OCI-LY1 (cell line): ENCODE data around the gene HRH4.

ENCODE experiments used
- H2AFZ ChIP-seq: fragments of 200-600 bp; sonication (generic), shearing (Covaris generic); 2 replicates; pipeline ENCODE4 v1.6.0; 2014; ENCODE audit warnings: antibody characterized with exemption, mild to moderate bottlenecking, low read length
- H3F3A ChIP-seq: fragments of 200-600 bp; sonication (generic), shearing (Covaris generic); 2 replicates; pipeline ENCODE4 v1.6.0; 2014; ENCODE audit warnings: mild to moderate bottlenecking, antibody characterized with exemption, low read length, moderate library complexity; ENCODE audit not compliant: insufficient read depth
- H3K27ac ChIP-seq: fragments of 200-600 bp; sonication (generic); 2 replicates; pipeline ENCODE4 v1.5.1; 2014; ENCODE audit warnings: low read length, mixed run types, mild to moderate bottlenecking, low read depth; ENCODE audit not compliant: poor library complexity, severe bottlenecking
- H3K27me3 ChIP-seq: fragments of 200-600 bp; sonication (generic); 2 replicates; pipeline ENCODE4 v1.6.0; 2014; ENCODE audit warnings: antibody characterized with exemption, mild to moderate bottlenecking, low read length, moderate library complexity; ENCODE audit not compliant: insufficient read depth
- H3K36me3 ChIP-seq: fragments of 200-600 bp; sonication (generic); 2 replicates; pipeline ENCODE4 v1.6.1; 2014; ENCODE audit warnings: mild to moderate bottlenecking, antibody characterized with exemption, low read length, moderate library complexity, mixed read lengths; ENCODE audit not compliant: insufficient read depth
- H3K4me1 ChIP-seq: fragments of 200-600 bp; sonication (generic); 2 replicates; pipeline ENCODE4 v1.5.1; 2014; ENCODE audit warnings: mild to moderate bottlenecking, low read length, moderate library complexity; ENCODE audit not compliant: insufficient read depth, severe bottlenecking
- H3K4me2 ChIP-seq: fragments of 200-600 bp; sonication (generic), shearing (Covaris generic); 2 replicates; pipeline ENCODE4 v1.6.1; 2014; ENCODE audit warnings: low read length
- H3K4me3 ChIP-seq: fragments of 200-600 bp; sonication (generic); 2 replicates; pipeline ENCODE4 v1.5.1; 2014; ENCODE audit warnings: low read length, low read depth, mild to moderate bottlenecking, mixed read lengths; ENCODE audit not compliant: poor library complexity, severe bottlenecking
- H3K79me2 ChIP-seq: fragments of 200-600 bp; shearing (Covaris generic); 2 replicates; pipeline ENCODE4 v1.6.1; 2016; ENCODE audit warnings: mixed run types, low read length, mixed read lengths; ENCODE audit not compliant: insufficient read depth
- H3K9ac ChIP-seq: fragments of 200-600 bp; sonication (generic), shearing (Covaris generic); 2 replicates; pipeline ENCODE4 v1.6.1; 2014; ENCODE audit warnings: mild to moderate bottlenecking, low read length, mixed read lengths
- H3K9me2 ChIP-seq: fragments of 200-600 bp; sonication (generic), shearing (Covaris generic); 2 replicates; pipeline ENCODE4 v1.6.1; 2014; ENCODE audit warnings: low read depth, mild to moderate bottlenecking, low read length, mixed read lengths
- H3K9me3 ChIP-seq: fragments of 200-600 bp; shearing (Covaris generic); 2 replicates; pipeline ENCODE4 v1.6.1; 2014; ENCODE audit warnings: low read length, mixed read lengths
- H4K20me1 ChIP-seq: fragments of 200-600 bp; sonication (generic), shearing (Covaris generic); 2 replicates; pipeline ENCODE4 v1.6.0; 2016; ENCODE audit warnings: mild to moderate bottlenecking, low read length; ENCODE audit not compliant: insufficient read depth
- CTCF ChIP-seq: fragments of 200-600 bp; sonication (generic), shearing (Covaris generic); IDR thresholded peaks from 2 replicates; pipeline ENCODE4 v1.5.1; 2017; ENCODE audit warnings: mild to moderate bottlenecking, antibody characterized with exemption, low read length, moderate library complexity, mixed read lengths
- EZH2 ChIP-seq: fragments of 200-600 bp; sonication (generic), shearing (Covaris generic); IDR thresholded peaks from 2 replicates; pipeline ENCODE4 v1.8.0; 2017; ENCODE audit warnings: borderline replicate concordance, mixed run types, mild to moderate bottlenecking, antibody characterized with exemption, low read length, moderate library complexity, mixed read lengths

Gene HRH4

GRCh38 chr18:24474406-24474805 lies 14.0 kb downstream of the HRH4 start:
- no peak overlapping the region for H3K4me3 ChIP-seq
- H3K9me2 ChIP-seq: no peaks in the 10 kb centered on the region
- TF ChIP-seq CTCF (no peak), EZH2 (no peak)
- H3K9ac ChIP-seq: no peak overlapping the region
- H3K4me1 ChIP-seq: no peaks in the 10 kb centered on the region
- no peaks in the 10 kb centered on the region for H3K27me3 ChIP-seq
- H2AFZ ChIP-seq: no peak overlapping the region
- no peaks in the 10 kb centered on the region for H3K36me3 ChIP-seq
- no peaks in the 10 kb centered on the region for H3F3A ChIP-seq
- H3K4me2 ChIP-seq: no peak overlapping the region
- H3K9me3 ChIP-seq: no peaks in the 10 kb centered on the region
- H3K79me2 ChIP-seq: no peaks in the 10 kb centered on the region
- H3K27ac ChIP-seq: no peak overlapping the region
- H4K20me1 ChIP-seq: no peaks in the 10 kb centered on the region

- H3K4me1 ChIP-seq: no peaks in the 10 kb centered on the region
- H2AFZ ChIP-seq: no peak overlapping the region
- no peaks in the 10 kb centered on the region for H3K9me3 ChIP-seq
- H3K9me2 ChIP-seq: no peaks in the 10 kb centered on the region
- no peaks in the 10 kb centered on the region for H3K27me3 ChIP-seq
- H3K4me3 ChIP-seq: no peak overlapping the region
- no peaks in the 10 kb centered on the region for H3K79me2 ChIP-seq
- no peak overlapping the region for H3K9ac ChIP-seq
- H3K4me2 ChIP-seq: no peak overlapping the region
- no peaks in the 10 kb centered on the region for H4K20me1 ChIP-seq
- TF ChIP-seq EZH2: no peak
- TF ChIP-seq CTCF: no peak
- no peaks in the 10 kb centered on the region for H3K36me3 ChIP-seq
- H3K27ac ChIP-seq: no peak overlapping the region
- H3F3A ChIP-seq: no peaks in the 10 kb centered on the region
These were observed 15.6 kb downstream of the HRH4 start for GRCh38 chr18:24475926-24476589.

- no peaks in the 10 kb centered on the region for H3F3A ChIP-seq
- no peak overlapping the region for H3K4me3 ChIP-seq
- H3K4me1 ChIP-seq: no peaks in the 10 kb centered on the region
- H3K36me3 ChIP-seq: no peaks in the 10 kb centered on the region
- no peak overlapping the region for H2AFZ ChIP-seq
- H3K79me2 ChIP-seq: no peaks in the 10 kb centered on the region
- H3K27ac ChIP-seq: no peak overlapping the region
- no peaks in the 10 kb centered on the region for H3K27me3 ChIP-seq
- H3K9ac ChIP-seq: no peak overlapping the region
- no peaks in the 10 kb centered on the region for H3K9me3 ChIP-seq
- H3K9me2 ChIP-seq: no peaks in the 10 kb centered on the region
- H3K4me2 ChIP-seq: no peak overlapping the region
- no peaks in the 10 kb centered on the region for H4K20me1 ChIP-seq
- no peak for TF ChIP-seq EZH2
- TF ChIP-seq CTCF: no peak
These were observed 18.9 kb downstream of the HRH4 start for GRCh38 chr18:24479371-24479770.
